Ishikawa (cell line): ENCODE measurements around the gene AATF.

ENCODE experiments used
- CEBPB ChIP-seq: IDR thresholded peaks from 2 replicates; pipeline ENCODE4 v1.6.1; 2012
- CREB1 ChIP-seq: IDR thresholded peaks from 2 replicates; pipeline ENCODE4 v1.6.1; 2012; ENCODE audit warnings: low read depth
- EGR1 ChIP-seq: IDR thresholded peaks from 2 replicates; pipeline ENCODE4 v1.6.1; 2012
- EP300 ChIP-seq: IDR thresholded peaks from 2 replicates; pipeline ENCODE4 v1.6.1; 2012; ENCODE audit warnings: borderline replicate concordance
- FOXM1 ChIP-seq: IDR thresholded peaks from 2 replicates; pipeline ENCODE4 v1.6.1; 2012; ENCODE audit warnings: low read depth, borderline replicate concordance
- NFIC ChIP-seq: IDR thresholded peaks from 2 replicates; pipeline ENCODE4 v1.6.1; 2012
- RAD21 ChIP-seq: IDR thresholded peaks from 2 replicates; pipeline ENCODE4 v1.6.1; 2012; ENCODE audit warnings: low read depth
- TAF1 ChIP-seq: IDR thresholded peaks from 2 replicates; pipeline ENCODE4 v1.6.1; 2012; ENCODE audit warnings: low read depth, mild to moderate bottlenecking
- TCF12 ChIP-seq: IDR thresholded peaks from 2 replicates; pipeline ENCODE4 v1.6.1; 2012; ENCODE audit warnings: low read depth
- TEAD4 ChIP-seq: IDR thresholded peaks from 2 replicates; pipeline ENCODE4 v1.6.1; 2012
- YY1 ChIP-seq: IDR thresholded peaks from 2 replicates; pipeline ENCODE4 v1.6.1; 2012; ENCODE audit warnings: low read depth
- ZBTB7A ChIP-seq: IDR thresholded peaks from 2 replicates; pipeline ENCODE4 v1.6.1; 2012; ENCODE audit warnings: low read depth
- TF ChIP-seq, protein P1 (sequence below): IDR thresholded peaks from 2 replicates; pipeline ENCODE4 v1.6.1; 2012
- TF ChIP-seq, protein P2 (sequence below): IDR thresholded peaks from 2 replicates; pipeline ENCODE4 v1.6.1; 2012; ENCODE audit warnings: low read depth, mild to moderate bottlenecking
- TF ChIP-seq, protein P3 (sequence below): IDR thresholded peaks from 2 replicates; pipeline ENCODE4 v1.6.1; 2012

Gene AATF

GRCh38 chr17:37051833-37052232 lies 103.1 kb downstream of the AATF start:
- TF ChIP-seq TEAD4: no peak
- TF ChIP-seq, protein P1, sequence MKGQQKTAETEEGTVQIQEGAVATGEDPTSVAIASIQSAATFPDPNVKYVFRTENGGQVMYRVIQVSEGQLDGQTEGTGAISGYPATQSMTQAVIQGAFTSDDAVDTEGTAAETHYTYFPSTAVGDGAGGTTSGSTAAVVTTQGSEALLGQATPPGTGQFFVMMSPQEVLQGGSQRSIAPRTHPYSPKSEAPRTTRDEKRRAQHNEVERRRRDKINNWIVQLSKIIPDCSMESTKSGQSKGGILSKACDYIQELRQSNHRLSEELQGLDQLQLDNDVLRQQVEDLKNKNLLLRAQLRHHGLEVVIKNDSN: no peak

GRCh38 chr17:37052450-37052849 lies 103.7 kb downstream of the AATF start:
- TF ChIP-seq CREB1: no peak
- TF ChIP-seq TAF1: no peak
- TF ChIP-seq ZBTB7A: no peak
- no peak for TF ChIP-seq EP300
- no peak for TF ChIP-seq RAD21
- no peak for TF ChIP-seq FOXM1
- TF ChIP-seq, protein P1: no peak
- TF ChIP-seq, protein P2, sequence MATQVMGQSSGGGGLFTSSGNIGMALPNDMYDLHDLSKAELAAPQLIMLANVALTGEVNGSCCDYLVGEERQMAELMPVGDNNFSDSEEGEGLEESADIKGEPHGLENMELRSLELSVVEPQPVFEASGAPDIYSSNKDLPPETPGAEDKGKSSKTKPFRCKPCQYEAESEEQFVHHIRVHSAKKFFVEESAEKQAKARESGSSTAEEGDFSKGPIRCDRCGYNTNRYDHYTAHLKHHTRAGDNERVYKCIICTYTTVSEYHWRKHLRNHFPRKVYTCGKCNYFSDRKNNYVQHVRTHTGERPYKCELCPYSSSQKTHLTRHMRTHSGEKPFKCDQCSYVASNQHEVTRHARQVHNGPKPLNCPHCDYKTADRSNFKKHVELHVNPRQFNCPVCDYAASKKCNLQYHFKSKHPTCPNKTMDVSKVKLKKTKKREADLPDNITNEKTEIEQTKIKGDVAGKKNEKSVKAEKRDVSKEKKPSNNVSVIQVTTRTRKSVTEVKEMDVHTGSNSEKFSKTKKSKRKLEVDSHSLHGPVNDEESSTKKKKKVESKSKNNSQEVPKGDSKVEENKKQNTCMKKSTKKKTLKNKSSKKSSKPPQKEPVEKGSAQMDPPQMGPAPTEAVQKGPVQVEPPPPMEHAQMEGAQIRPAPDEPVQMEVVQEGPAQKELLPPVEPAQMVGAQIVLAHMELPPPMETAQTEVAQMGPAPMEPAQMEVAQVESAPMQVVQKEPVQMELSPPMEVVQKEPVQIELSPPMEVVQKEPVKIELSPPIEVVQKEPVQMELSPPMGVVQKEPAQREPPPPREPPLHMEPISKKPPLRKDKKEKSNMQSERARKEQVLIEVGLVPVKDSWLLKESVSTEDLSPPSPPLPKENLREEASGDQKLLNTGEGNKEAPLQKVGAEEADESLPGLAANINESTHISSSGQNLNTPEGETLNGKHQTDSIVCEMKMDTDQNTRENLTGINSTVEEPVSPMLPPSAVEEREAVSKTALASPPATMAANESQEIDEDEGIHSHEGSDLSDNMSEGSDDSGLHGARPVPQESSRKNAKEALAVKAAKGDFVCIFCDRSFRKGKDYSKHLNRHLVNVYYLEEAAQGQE: no peak
- no peak for TF ChIP-seq EGR1
- TF ChIP-seq, protein P3, sequence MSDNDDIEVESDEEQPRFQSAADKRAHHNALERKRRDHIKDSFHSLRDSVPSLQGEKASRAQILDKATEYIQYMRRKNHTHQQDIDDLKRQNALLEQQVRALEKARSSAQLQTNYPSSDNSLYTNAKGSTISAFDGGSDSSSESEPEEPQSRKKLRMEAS: no peak
- TF ChIP-seq TEAD4: no peak
- TF ChIP-seq NFIC: no peak
- TF ChIP-seq CEBPB: no peak
- no peak for TF ChIP-seq TCF12
- no peak for TF ChIP-seq YY1

GRCh38 chr17:37054894-37055293 lies 106.1 kb downstream of the AATF start:
- TF ChIP-seq TAF1: no peak
- TF ChIP-seq, protein P1: no peak
- no peak for TF ChIP-seq YY1
- TF ChIP-seq, protein P2: no peak
- TF ChIP-seq NFIC: no peak
- no peak for TF ChIP-seq CREB1
- no peak for TF ChIP-seq EP300
- no peak for TF ChIP-seq ZBTB7A
- TF ChIP-seq EGR1: no peak
- TF ChIP-seq RAD21: no peak
- no peak for TF ChIP-seq CEBPB
- no peak for TF ChIP-seq TEAD4
- no peak for TF ChIP-seq TCF12
- TF ChIP-seq FOXM1: no peak
- TF ChIP-seq, protein P3: no peak

DNA sequence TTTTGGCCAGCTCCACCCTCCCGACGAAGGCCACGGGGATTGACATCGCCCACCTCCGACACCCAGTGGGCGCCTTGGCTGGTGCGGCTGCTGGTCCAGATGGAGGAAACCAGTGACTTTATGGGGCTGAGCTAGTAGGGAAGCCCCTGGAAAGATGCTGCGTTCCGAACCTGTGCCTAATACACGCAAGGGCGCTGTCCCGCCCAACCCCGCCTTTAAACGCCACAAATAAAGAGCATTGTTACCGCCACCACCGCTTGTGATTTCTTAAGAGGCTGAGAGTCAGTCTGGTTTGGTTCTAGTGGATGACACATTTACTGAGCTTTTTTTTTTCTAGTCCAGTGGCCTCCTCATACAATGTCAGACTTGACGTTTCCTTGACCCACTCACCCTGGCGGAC lies 107.9 kb downstream of the AATF start:
- TF ChIP-seq FOXM1 (no peak), TAF1 (no peak), TEAD4 (no peak), ZBTB7A (no peak), CREB1 (no peak), EGR1 (no peak), YY1 (no peak), RAD21 (no peak), EP300 (no peak), NFIC (no peak)
- TF ChIP-seq, protein P3: no peak
- TF ChIP-seq, protein P2: no peak
